NCI-H345 (cell line): ENCODE measurements around the gene MFSD1.
"Not testable (repeated sequence)": the region's sequence is repeated elsewhere in the genome, so short reads cannot be mapped to it uniquely, and the experiment has no call there.

Experiments
- DNase-seq: peaks from one replicate; lab custom pipeline; 2025; lab: John Stamatoyannopoulos, UW

The MFSD1 gene

DNA sequence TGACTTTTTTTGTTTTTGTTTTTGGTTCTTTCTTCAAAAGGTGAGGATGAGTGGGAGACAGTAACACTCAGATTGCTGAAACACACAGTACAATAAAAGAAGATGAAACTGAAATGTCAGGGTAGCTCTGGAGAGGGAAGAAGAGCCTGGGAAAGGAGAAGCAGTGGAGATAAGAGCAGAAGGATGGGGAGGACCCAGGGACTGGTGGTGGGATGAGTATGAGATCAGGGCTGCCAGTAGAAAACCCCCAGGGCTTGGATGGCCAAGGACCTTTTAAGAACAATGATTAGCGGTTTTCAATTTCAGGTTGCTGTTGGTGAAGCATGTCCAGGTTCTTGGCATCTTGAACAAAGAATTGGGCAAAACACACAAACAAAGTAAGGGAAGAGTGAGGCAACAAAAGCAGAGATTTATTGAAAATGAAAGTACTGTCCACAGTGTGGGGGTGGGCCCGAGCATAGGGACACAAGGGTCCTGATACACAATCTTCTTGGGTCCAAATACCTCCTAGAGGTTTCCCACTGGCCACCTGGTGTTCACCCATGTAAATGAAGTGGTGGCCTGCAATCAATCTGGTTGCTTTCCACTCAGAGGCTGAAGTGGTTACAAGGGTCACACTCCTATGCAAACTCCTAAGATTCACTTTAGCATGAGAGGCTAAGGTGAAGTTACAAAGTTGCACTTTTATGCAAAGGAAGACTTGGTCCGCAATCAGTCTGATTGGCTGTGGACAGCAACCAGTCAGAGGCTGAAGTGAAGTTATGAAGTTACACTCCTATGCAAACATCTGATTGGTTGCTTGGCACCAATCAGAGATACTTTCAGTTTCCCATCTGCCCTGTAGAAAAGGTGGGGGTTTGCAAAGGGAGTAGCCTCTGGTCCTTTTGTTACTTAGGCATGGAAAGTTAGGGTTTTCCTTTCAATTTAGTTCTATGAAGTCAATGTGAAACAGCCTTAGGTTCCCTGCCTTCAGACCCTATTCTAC, 26.1 kb upstream of the MFSD1 start:
- no peak for DNase-seq

- no peak for DNase-seq
These were observed 25.3 kb upstream of the MFSD1 start for GRCh38 chr3:158776531-158776930.

DNA sequence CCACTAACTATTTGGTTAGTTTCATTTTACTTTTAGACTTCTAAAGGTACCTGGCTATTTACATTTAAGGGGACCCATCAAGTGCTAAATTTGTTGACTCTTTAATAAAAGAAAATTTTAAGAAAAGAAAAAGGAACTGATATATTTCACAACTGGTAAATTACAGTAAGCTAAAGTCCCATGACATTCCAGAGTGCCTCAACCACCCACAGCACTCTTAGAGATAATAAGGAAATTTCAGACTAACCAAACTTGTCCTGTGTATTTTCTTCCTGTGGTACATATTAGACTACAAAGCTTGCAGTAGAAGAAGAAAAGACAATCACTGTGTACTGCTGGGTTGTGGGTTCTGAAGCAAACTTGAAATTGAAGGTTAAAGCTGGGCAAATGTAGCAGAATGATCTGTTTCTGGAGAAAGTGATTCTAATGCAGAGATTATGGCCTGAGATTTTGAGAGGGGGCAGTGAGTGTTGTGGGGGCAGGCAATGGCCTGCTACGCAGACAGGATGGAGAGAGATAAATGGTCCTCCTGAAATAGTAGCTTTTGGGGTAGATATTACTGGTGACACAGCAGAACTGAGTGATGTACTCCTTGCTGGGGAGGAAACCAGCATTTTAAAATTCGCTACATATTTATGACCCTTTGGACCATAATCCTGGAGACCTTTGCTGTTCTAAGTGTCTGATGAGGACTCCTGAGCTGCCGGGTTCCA, 24.5 kb upstream of the MFSD1 start:
- no peak for DNase-seq

DNA sequence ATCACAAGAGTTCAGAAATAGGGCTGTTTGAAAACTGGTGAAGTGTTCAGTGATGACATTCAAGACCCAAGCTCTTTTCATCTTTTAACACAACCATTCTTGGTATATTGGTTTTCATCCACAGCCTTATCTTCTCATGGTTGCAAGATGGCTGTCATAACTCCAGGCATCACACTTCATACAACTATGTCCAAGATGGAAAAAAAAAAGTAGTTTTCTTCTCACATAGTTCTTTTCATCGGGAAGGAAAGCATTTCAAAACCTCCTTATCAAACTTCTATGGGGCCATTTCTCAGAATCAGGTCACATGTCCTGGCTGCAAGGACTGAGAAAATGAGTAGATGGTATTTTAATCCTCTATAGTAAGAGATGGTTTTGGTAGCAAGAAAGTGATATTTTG, 21.1 kb upstream of the MFSD1 start:
- DNase-seq, result no peak

GRCh38 chr3:158781191-158781590, 20.7 kb upstream of the MFSD1 start:
- DNase-seq, result no peak

- no peak for DNase-seq
These were observed 20.0 kb upstream of the MFSD1 start for GRCh38 chr3:158781849-158782248.

DNA sequence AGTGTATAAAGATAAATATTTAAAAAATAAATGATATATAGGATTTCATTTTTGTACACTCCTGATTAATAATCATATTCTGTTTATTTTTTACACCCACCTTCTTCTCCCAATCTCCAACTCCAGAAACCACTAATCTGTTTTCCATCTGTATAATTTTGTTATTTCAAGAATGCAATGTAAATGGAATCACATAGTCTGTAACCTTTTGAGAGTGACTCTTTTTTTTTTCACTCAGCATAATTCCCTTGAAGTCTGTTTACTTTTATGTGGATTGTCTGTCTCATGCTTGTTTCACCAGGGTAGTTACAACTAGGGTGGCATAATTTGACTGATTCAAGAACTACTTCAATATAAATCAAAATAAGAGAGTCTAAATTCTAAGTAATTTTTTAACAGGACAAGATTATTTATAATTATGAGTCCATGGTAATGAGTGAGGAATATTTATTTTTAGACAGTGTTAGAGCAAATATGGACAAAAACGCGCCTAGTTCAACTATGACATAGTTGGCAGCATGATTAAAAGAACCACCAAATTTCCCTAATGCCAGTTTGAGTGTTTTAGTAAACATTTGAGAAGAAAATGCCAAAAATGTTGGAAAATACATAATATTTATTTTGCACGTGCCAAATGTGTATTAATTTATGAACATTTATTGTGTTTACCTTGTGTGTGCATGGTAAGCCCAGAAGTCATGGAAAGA, 19.4 kb upstream of the MFSD1 start:
- DNase-seq, result no peak

DNA sequence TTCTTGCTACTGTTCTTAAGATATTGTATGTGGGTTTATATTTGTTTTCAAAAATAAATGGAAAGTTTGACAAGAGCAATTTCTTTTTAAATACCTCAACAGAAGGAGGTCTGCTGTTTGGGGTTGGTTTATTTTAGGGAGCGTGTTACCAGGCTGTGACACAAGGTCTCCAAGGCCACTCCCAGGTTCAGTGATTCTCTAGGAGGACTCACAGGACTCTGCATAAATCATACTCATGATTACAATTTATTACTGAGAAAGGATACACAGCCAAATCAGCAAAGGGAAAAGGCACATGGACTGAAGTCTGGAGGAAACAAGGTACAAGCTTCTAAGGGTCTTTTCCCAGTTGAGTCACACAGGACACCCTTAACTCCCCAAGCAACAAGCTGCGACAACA, 18.8 kb upstream of the MFSD1 start:
- DNase-seq, result no peak

- DNase-seq, result no peak
These were observed 15.9 kb upstream of the MFSD1 start for GRCh38 chr3:158785972-158786371.

DNA sequence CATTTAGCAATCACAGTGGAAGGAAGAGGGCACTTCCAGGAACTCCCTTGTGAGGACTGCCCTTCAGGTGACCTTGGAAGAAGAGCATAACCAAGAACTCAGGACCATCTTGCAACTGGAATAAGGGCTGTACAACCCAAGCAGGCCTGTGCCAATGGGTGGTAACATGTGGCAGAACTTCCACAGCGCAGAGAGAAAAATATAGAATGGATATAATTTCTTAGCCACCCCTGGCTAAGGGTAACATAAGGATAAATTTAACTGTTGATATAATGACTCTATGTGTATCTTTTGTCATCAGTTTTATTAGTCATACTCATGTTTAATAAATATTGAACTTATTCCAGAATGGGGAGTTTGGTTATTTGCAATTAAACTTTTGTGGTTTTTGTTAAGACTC, 13.4 kb upstream of the MFSD1 start:
- no peak for DNase-seq

- no peak for DNase-seq
These were observed 12.3 kb upstream of the MFSD1 start for GRCh38 chr3:158789592-158789991.

DNA sequence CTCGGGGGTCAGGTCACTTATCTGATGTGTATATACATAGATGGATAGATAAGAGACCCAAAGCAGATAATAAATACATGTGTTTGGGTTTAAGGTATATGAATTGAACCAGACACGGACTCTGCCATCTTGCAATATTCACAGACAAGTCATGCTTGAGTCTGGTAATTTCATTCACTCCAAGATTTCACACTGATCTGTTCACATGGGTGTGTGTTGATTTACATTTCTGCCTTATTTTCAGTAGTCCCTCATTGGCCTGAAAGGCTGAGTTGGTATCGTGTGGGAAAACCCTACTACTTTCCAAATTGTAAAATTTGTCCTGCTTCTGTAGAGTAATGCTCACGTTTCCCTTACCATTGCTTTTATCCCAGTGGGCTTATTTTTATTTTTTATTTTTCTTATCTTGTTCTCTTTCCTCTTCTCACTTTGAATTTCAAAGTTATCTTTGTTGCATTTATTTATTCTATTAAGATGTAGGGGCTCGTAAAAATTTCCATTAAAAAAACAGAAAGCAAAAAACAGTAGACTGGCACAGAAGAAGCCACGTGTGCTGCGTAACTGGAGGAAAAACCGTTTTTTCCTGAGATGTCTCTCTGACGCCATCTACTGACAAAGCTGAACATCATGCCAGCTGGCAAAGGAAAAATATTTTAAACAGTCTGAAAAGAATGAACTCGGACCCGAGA, 10.8 kb upstream of the MFSD1 start:
- peak; percentile 47 for DNase-seq

DNA sequence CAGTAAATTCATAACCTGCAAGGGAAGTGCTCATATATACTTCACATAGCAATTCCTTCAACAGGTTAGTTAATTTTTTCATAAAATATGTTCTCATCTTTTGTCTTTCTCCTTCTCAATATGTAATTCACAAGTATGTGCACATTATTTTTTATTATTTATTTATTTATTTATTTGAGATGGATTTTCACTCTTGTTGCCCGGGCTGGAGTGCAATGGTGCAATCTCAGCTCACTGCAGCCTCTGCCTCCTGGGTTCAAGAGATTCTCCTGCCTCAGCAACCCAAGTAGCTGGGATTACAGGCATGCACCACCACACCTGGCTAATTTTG, 10.3 kb upstream of the MFSD1 start:
- DNase-seq, result not testable (repeated sequence)

DNA sequence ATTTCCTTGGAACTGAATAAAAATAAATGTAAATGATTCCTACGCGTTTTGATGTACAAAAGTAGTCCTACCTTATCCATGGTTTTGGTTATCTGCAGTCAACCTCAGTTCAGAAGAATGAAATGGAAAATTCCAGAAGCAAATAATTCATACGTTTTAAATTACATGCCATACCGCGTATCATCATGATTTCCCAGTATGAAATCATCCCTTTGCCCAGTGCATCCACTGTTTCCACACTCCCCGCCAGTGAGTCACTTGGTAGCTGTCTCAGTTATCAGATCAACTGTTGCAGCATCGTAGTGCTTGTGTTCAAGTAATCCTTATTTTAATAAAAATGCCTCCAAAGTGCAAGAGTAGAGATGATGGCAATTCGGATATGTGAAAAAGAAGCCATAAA, 9.1 kb upstream of the MFSD1 start:
- DNase-seq, result no peak

GRCh38 chr3:158794206-158794605, 7.6 kb upstream of the MFSD1 start:
- no peak for DNase-seq

GRCh38 chr3:158794936-158795518, 6.8 kb upstream of the MFSD1 start:
- no peak for DNase-seq

GRCh38 chr3:158801201-158801600, 653 bp upstream of the MFSD1 start:
- no peak for DNase-seq

DNA sequence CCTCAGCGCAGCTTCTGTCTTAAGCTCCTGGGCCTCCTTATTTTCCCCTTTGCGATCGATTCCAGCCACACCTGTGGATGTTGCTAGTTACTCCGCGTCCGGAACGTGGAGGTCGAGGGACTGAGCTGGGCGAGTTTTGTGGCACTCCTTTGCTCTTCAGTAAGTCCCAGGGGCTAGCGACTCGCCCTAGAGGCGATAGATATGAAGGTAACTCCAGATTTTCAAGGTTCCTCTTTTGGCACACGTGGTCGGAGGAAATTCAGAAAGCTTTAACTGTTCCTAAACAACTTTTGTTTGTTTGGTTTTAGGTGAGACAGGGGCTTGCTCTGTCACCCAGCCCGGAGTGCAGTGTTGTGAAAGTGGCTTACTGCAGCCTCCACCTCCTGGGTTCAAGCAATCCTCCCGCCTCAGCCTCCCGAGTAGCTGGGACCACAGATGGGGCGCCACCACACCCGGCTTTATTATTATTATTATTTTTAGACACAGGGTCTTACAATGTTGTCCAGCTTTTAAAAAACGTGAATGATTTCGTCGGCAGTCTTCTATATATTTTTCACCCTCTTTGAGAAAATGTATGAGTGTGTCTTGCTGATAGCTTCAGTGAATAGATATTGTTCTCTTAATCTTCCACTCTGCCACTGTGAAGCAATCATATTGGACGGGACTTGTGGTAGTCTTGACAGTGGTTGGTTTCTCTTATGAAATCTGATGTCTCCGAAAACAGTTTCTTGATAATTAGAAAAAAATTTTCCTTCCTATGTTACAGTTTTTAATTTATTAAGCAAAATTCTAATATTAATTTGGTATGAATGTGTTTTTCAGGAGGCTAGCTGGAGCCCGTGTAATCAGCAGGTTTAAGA, 785 bp downstream of the MFSD1 start:
- no peak for DNase-seq

DNA sequence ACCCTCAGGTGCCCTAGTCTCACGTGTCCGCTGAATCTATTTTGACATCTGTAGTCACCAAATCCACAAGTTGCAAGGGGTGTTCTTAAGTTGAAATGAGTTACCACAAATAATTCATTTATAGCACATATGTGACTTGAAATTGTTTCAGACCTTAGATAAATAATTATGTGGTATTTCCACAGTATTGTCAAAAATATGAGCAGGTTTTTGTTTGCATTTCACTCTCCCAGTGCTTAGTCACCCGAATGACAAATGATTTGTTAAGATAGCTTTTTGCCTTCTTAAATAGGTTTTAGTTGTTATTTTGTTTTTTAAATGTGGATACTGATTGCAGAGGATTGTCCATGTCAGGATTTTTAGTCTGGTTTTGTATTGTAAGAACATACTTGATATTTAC, 2.6 kb downstream of the MFSD1 start:
- no peak for DNase-seq

DNA sequence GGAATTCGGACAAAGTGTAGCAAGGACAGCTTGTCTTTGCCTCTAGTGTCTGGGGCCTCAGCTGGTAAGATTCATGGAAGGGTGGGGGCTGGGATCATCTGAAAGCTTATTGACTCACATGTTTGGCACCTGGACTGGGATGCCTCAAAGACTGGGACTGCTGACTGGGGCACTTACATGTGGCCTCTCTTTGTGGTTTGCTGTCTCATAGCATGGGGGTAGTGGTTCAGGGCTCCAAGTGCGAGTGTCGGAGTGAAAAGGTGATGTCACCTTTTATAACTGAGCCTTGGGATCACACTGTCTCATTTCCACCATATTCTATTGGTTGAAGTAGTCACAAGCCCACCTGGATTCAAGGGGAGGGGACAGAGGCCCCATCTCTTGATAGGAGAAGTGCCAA, 6.8 kb downstream of the MFSD1 start:
- DNase-seq, result no peak

- DNase-seq, result no peak
These were observed 7.8 kb downstream of the MFSD1 start for GRCh38 chr3:158809642-158810041.
